ENCODE results near the gene ADAMTS17.

DNA sequence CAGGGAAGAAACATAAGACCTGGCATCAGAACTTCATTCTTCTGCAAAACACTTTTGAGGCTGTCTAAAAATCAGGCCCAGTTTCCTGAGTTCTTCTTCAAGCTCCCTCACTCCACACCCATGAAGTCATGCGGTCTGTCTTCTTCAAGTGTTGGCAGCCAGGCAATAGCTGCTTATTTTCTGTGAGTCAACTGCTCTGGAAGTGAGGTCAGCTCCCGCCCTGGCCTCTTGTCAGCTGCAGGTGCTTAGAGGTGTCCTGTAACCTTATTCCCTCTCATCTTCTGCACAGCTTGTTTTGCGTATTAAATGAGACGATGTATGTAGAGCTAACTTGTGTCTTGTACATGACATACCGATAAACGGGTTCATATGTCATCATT, 226.1 kb downstream of the ADAMTS17 start:
- TF ChIP-seq POLR2A (IDR thresholded peaks at IDR 0.05) = no peak
- TF ChIP-seq, protein P1, sequence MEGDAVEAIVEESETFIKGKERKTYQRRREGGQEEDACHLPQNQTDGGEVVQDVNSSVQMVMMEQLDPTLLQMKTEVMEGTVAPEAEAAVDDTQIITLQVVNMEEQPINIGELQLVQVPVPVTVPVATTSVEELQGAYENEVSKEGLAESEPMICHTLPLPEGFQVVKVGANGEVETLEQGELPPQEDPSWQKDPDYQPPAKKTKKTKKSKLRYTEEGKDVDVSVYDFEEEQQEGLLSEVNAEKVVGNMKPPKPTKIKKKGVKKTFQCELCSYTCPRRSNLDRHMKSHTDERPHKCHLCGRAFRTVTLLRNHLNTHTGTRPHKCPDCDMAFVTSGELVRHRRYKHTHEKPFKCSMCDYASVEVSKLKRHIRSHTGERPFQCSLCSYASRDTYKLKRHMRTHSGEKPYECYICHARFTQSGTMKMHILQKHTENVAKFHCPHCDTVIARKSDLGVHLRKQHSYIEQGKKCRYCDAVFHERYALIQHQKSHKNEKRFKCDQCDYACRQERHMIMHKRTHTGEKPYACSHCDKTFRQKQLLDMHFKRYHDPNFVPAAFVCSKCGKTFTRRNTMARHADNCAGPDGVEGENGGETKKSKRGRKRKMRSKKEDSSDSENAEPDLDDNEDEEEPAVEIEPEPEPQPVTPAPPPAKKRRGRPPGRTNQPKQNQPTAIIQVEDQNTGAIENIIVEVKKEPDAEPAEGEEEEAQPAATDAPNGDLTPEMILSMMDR (IDR thresholded peaks at IDR 0.05) = no peak

Measured in right lobe of liver (tissue), 4 donors.